IMR-90 (cell line): Measurements from ENCODE around the gene IL1RL1. TPM values are rescaled to one million over a fixed set of nuclear protein-coding genes. Genes with fewer than 3 reads are reported as not detected.

Source experiments
- ATAC-seq: fragments of 200-7000 bp; cut with Tn5 transposase; 2 replicates; pipeline ENCODE4 v1.9.1; 2020; ENCODE audit warnings: low read depth, mild to moderate bottlenecking, moderate library complexity
- BruUV-seq: library from RNA; stranded (reverse); fragments of 400-500 nt; replicated peaks from 2 replicates; lab custom pipeline; 2021; lab: Mats Ljungman, UMichigan
- CTCF ChIA-PET: fragments of 300-600 bp; formaldehyde crosslinking; extraction: SDS; loops from one replicate; lab custom pipeline; 2021; ENCODE audit warnings: antibody characterized with exemption; lab: Yijun Ruan, JAX
- POLR2A ChIA-PET: fragments of 300-600 bp; sonication (Branson Sonifier 250); formaldehyde crosslinking; loops from one replicate; lab custom pipeline; 2022; ENCODE audit warnings: antibody characterized with exemption; ENCODE audit not compliant: unreplicated experiment; lab: Charles Lee
- DNase-seq: peaks from one replicate; pipeline ENCODE4 v3.0.0; 2013
- H2AFZ ChIP-seq: replicated peaks from 2 replicates; pipeline ENCODE3; 2013; ENCODE audit warnings: low read length, mild to moderate bottlenecking; ENCODE audit not compliant: poor library complexity
- H2AK5ac ChIP-seq: 2 replicates; pipeline ENCODE4 v1.6.1; 2013; ENCODE audit warnings: low read depth, low read length, inconsistent platforms
- H2AK9ac ChIP-seq: replicated peaks from 2 replicates; pipeline ENCODE3; 2013; ENCODE audit warnings: mild to moderate bottlenecking, low read depth, low read length, moderate library complexity; ENCODE audit not compliant: poor library complexity
- H2BK120ac ChIP-seq: 2 replicates; pipeline ENCODE4 v1.6.1; 2013; ENCODE audit warnings: low read depth, low read length, inconsistent platforms
- H2BK15ac ChIP-seq: 3 replicates; pipeline ENCODE4 v1.6.1; 2013; ENCODE audit warnings: low read depth, low read length, inconsistent platforms
- H2BK20ac ChIP-seq: 2 replicates; pipeline ENCODE4 v1.6.1; 2013; ENCODE audit warnings: low read depth, mild to moderate bottlenecking, inconsistent platforms, low read length, moderate library complexity
- H2BK5ac ChIP-seq: 2 replicates; pipeline ENCODE4 v1.6.1; 2013; ENCODE audit warnings: mild to moderate bottlenecking, low read depth, low read length, inconsistent platforms; ENCODE audit not compliant: poor library complexity, severe bottlenecking
- H3K14ac ChIP-seq: replicated peaks from 2 replicates; pipeline ENCODE4 v1.6.1; 2013; ENCODE audit warnings: low read depth, low read length, inconsistent platforms
- H3K18ac ChIP-seq: 2 replicates; pipeline ENCODE4 v1.6.1; 2013; ENCODE audit warnings: low read depth, low read length, control low read depth
- H3K23ac ChIP-seq: 2 replicates; pipeline ENCODE4 v1.6.1; 2013; ENCODE audit warnings: low read depth, low read length, inconsistent platforms
- H3K27ac ChIP-seq: 2 replicates; pipeline ENCODE4 v1.5.1; 2013; ENCODE audit warnings: mild to moderate bottlenecking, control low read depth, low read length; ENCODE audit not compliant: insufficient read depth
- H3K27me3 ChIP-seq: 2 replicates; pipeline ENCODE4 v1.6.1; 2013; ENCODE audit warnings: low read length; ENCODE audit not compliant: control insufficient read depth, insufficient read depth
- H3K36me3 ChIP-seq: 2 replicates; pipeline ENCODE4 v1.6.1; 2013; ENCODE audit warnings: low read length, mixed read lengths; ENCODE audit not compliant: control insufficient read depth, insufficient read depth
- H3K4ac ChIP-seq: 2 replicates; pipeline ENCODE4 v1.6.1; 2013; ENCODE audit warnings: low read depth, low read length, inconsistent platforms
- H3K4me1 ChIP-seq: 2 replicates; pipeline ENCODE4 v1.6.1; 2013; ENCODE audit warnings: low read length, mixed read lengths; ENCODE audit not compliant: control insufficient read depth, insufficient read depth
- H3K4me2 ChIP-seq: 2 replicates; pipeline ENCODE4 v1.6.1; 2013; ENCODE audit warnings: low read depth, mild to moderate bottlenecking, control low read depth, low read length, moderate library complexity
- H3K4me3 ChIP-seq: 2 replicates; pipeline ENCODE4 v1.5.1; 2013; ENCODE audit warnings: low read depth, mild to moderate bottlenecking, control low read depth, low read length, moderate library complexity; ENCODE audit not compliant: insufficient read depth
- H3K56ac ChIP-seq: 2 replicates; pipeline ENCODE4 v1.6.1; 2013; ENCODE audit warnings: low read length, inconsistent platforms; ENCODE audit not compliant: insufficient read depth; ENCODE audit errors: extremely low read depth
- H3K79me1 ChIP-seq, 2 experiments: 2 replicates each; pipeline ENCODE4 v1.6.1; 2013; ENCODE audit warnings: low read length in 2 of 2, inconsistent platforms in 1 of 2, low read depth in 1 of 2
- H3K9ac ChIP-seq: 2 replicates; pipeline ENCODE4 v1.6.1; 2013; ENCODE audit warnings: low read depth, low read length, control low read depth
- H3K9me1 ChIP-seq: 2 replicates; pipeline ENCODE4 v1.6.1; 2013; ENCODE audit warnings: low read length, inconsistent platforms; ENCODE audit not compliant: insufficient read depth
- H3K9me3 ChIP-seq: 2 replicates; pipeline ENCODE4 v1.6.1; 2013; ENCODE audit warnings: low read length; ENCODE audit not compliant: control insufficient read depth, insufficient read depth
- H4K20me1 ChIP-seq: 2 replicates; pipeline ENCODE4 v1.6.1; 2013; ENCODE audit warnings: low read length, inconsistent platforms; ENCODE audit not compliant: insufficient read depth
- H4K5ac ChIP-seq: 2 replicates; pipeline ENCODE4 v1.6.1; 2013; ENCODE audit warnings: mild to moderate bottlenecking, low read depth, low read length, control low read depth
- H4K8ac ChIP-seq, 2 experiments: 2 replicates each; pipeline ENCODE4 v1.6.1; 2013; ENCODE audit warnings: low read depth in 2 of 2, low read length in 2 of 2, control low read depth in 1 of 2, inconsistent platforms in 1 of 2
- H4K91ac ChIP-seq: 2 replicates; pipeline ENCODE4 v1.6.1; 2013; ENCODE audit warnings: low read depth, low read length, inconsistent platforms; ENCODE audit not compliant: insufficient read depth
- BHLHE40 ChIP-seq: fragments of 150-350 bp; IDR thresholded peaks from 2 replicates; pipeline ENCODE4 v1.6.1; 2016; ENCODE audit warnings: mild to moderate bottlenecking, low read depth, low read length
- ELK1 ChIP-seq: fragments of 150-350 bp; IDR thresholded peaks from 2 replicates; pipeline ENCODE4 v1.6.1; 2016; ENCODE audit warnings: low read depth, mild to moderate bottlenecking, low read length, moderate library complexity, borderline replicate concordance
- WGBS, 2 experiments: methylation state at CpG; one replicate each; pipeline versions ENCODE4 v1.1.5 to v1.1.7; 2013; ENCODE audit warnings: missing lambda C conversion rate in 2 of 2; ENCODE audit not compliant: insufficient read length in 1 of 2; ENCODE audit errors: extremely low coverage in 2 of 2; 5-methylcytosine and 5-hydroxymethylcytosine counted together
- dilution Hi-C: fragments of 300-500 bp; cut with HindIII; formaldehyde crosslinking; loops from one replicate; pipeline ENCODE4 v1.14.3; 2018; ENCODE audit warnings: low sequenced_read_pairs; ENCODE audit not compliant: unreplicated experiment
- in situ Hi-C: fragments of 300-500 bp; cut with MboI; formaldehyde crosslinking; loops from 3 replicates; pipeline ENCODE4 v1.14.3; 2019; ENCODE audit warnings: low sequenced_read_pairs, inconsistent platforms, mixed read lengths
- intact Hi-C: fragments of 100-400 bp; cut with micrococcal nuclease; formaldehyde crosslinking; loops from 2 replicates; pipeline ENCODE4 v1.10.0; 2022
- polyA plus RNA-seq, 3 experiments: library from polyadenylated mRNA; depleted of rRNA; stranded (reverse); fragments of >200 nt; gene quantifications; 2 replicates each; pipeline ENCODE4 v1.2.3, GENCODE V29; 2012; ENCODE audit warnings: low replicate concordance in 1 of 3
- total RNA-seq: library from RNA; depleted of rRNA; stranded (reverse); fragments of >200 nt; gene quantifications from 2 replicates; pipeline ENCODE4 v1.2.3, GENCODE V29; 2012
- TF ChIP-seq, protein P1 (sequence below): conservative IDR thresholded peaks from 2 replicates; pipeline ENCODE4 v1.5.1; 2012; ENCODE audit warnings: mild to moderate bottlenecking, low read depth, low read length, improper control_type of control experiment

The IL1RL1 gene
- total and polyA plus RNA-seq, 2 of the 4 experiments (the other 2 are of a cell fraction): under 0.01 to 0.14 TPM

GRCh38 chr2:102278720-102279390, 32.5 kb upstream of the IL1RL1 start:
- H3K27ac ChIP-seq: no peak overlapping the region
- H2BK120ac ChIP-seq: no peak overlapping the region
- no peaks in the 10 kb centered on the region for H3K4me1 ChIP-seq
- H2BK5ac ChIP-seq: no peak overlapping the region
- no peak overlapping the region for H3K4me3 ChIP-seq
- H3K4ac ChIP-seq: no peak overlapping the region
- ChIA-PET POLR2A (no interaction called here), CTCF (no interaction called here)
- H3K23ac ChIP-seq: no peak overlapping the region
- intact Hi-C loops (no loop called here), dilution Hi-C loops (no loop called here), in situ Hi-C loops (no loop called here)
- H4K20me1 ChIP-seq: no peaks in the 10 kb centered on the region
- H3K79me1 ChIP-seq: no peaks in the 10 kb centered on the region
- no peak overlapping the region for H2AK9ac ChIP-seq
- ATAC-seq: peak; percentile 79
- peak; percentile 42 for DNase-seq
- TF ChIP-seq, protein P1, sequence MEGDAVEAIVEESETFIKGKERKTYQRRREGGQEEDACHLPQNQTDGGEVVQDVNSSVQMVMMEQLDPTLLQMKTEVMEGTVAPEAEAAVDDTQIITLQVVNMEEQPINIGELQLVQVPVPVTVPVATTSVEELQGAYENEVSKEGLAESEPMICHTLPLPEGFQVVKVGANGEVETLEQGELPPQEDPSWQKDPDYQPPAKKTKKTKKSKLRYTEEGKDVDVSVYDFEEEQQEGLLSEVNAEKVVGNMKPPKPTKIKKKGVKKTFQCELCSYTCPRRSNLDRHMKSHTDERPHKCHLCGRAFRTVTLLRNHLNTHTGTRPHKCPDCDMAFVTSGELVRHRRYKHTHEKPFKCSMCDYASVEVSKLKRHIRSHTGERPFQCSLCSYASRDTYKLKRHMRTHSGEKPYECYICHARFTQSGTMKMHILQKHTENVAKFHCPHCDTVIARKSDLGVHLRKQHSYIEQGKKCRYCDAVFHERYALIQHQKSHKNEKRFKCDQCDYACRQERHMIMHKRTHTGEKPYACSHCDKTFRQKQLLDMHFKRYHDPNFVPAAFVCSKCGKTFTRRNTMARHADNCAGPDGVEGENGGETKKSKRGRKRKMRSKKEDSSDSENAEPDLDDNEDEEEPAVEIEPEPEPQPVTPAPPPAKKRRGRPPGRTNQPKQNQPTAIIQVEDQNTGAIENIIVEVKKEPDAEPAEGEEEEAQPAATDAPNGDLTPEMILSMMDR: no peak
- TF ChIP-seq BHLHE40 (peak; percentile 78), ELK1 (no peak)
- no peak overlapping the region for H2AK5ac ChIP-seq
- H3K9me3 ChIP-seq: no peaks in the 10 kb centered on the region
- H4K8ac ChIP-seq: no peak overlapping the region
- H3K18ac ChIP-seq: no peak overlapping the region; the same call in 1 of the 2 replicates
- H4K5ac ChIP-seq: no peak overlapping the region
- no CpG with 5 or more reads among the region's 3 CpGs for WGBS, 2 experiments
- H4K91ac ChIP-seq: no peak overlapping the region
- no peak overlapping the region for H2BK15ac ChIP-seq
- H3K4me2 ChIP-seq: no peak overlapping the region
- H3K14ac ChIP-seq: no peak overlapping the region
- no peak overlapping the region for H3K56ac ChIP-seq
- no peak overlapping the region for H2AFZ ChIP-seq
- H3K9me1 ChIP-seq: no peaks in the 10 kb centered on the region
- BruUV-seq: no TSS peak
- H2BK20ac ChIP-seq: no peak overlapping the region
- no peaks in the 10 kb centered on the region for H3K36me3 ChIP-seq
- H3K27me3 ChIP-seq: no peaks in the 10 kb centered on the region; the same call in 1 of the 2 replicates
- H3K9ac ChIP-seq: no peak overlapping the region
